ENCODE measurements around the gene TMEM129.
A peak's percentile ranks its signal among the peaks of the same experiment; 100 is the strongest.

TMEM129 gene

GRCh38 chr4:1721003-1721665, at the start of gene TMEM129, which contains the start of gene TACC3:
TMEM129 (minus strand) TSS chr4:1721323; CDS start chr4:1720837, 486 bp downstream.
TACC3 (plus strand) TSS chr4:1721521; CDS start chr4:1723422, 1,901 bp downstream.
- DNase-seq = peak; percentile 97

- no peak for DNase-seq
Observed at GRCh38 chr4:1770791-1771231, 49.7 kb upstream of the TMEM129 start.

GRCh38 chr4:1770245-1770644, 49.1 kb upstream of the TMEM129 start:
- DNase-seq = no peak

- no peak for DNase-seq
Observed at GRCh38 chr4:1769692-1770091, 48.6 kb upstream of the TMEM129 start.

GRCh38 chr4:1768367-1769034, 47.4 kb upstream of the TMEM129 start:
- DNase-seq = no peak

GRCh38 chr4:1767770-1768366, 46.7 kb upstream of the TMEM129 start:
- DNase-seq = peak; percentile 32

- DNase-seq = peak; percentile 30
Observed at GRCh38 chr4:1767061-1767769, 46.1 kb upstream of the TMEM129 start.

GRCh38 chr4:1766106-1767060, 45.3 kb upstream of the TMEM129 start:
- peak; percentile 34 for DNase-seq

- no peak for DNase-seq
Observed at GRCh38 chr4:1765409-1766072, 44.4 kb upstream of the TMEM129 start.

GRCh38 chr4:1764670-1765069, 43.5 kb upstream of the TMEM129 start:
- DNase-seq = no peak

- DNase-seq = peak; percentile 68
Observed at GRCh38 chr4:1763550-1764080, 42.5 kb upstream of the TMEM129 start.

GRCh38 chr4:1763070-1763549, 42.0 kb upstream of the TMEM129 start:
- no peak for DNase-seq

GRCh38 chr4:1762264-1763010, 41.3 kb upstream of the TMEM129 start:
- DNase-seq = no peak

- DNase-seq = no peak
Observed at GRCh38 chr4:1761130-1761689, 40.1 kb upstream of the TMEM129 start.

- DNase-seq = no peak
Observed at GRCh38 chr4:1760521-1761071, 39.5 kb upstream of the TMEM129 start.

- DNase-seq = peak; percentile 30
Observed at GRCh38 chr4:1759818-1760223, 38.7 kb upstream of the TMEM129 start.

GRCh38 chr4:1759170-1759817, 38.2 kb upstream of the TMEM129 start:
- DNase-seq = no peak

GRCh38 chr4:1758306-1759121, 37.4 kb upstream of the TMEM129 start:
- DNase-seq = no peak

Data from RPMI8226 (cell line).